ENCODE measurements around the gene CMTM3.

The CMTM3 gene

GRCh38 chr16:66585481-66586239, 18.8 kb upstream of the CMTM3 start:
- no peak for TF ChIP-seq CTCF (IDR thresholded peaks at IDR 0.05; ENCODE audit: low read length, missing control alignments)
- H3K4me3 ChIP-seq (replicated peaks; ENCODE audit: low read depth, low read length) = no peak overlapping the region
- no peak for DNase-seq (ENCODE audit: low read depth)

- no peak for TF ChIP-seq CTCF (IDR thresholded peaks at IDR 0.05; ENCODE audit: low read length, missing control alignments)
- no peak overlapping the region for H3K4me3 ChIP-seq (replicated peaks; ENCODE audit: low read depth, low read length)
- no peak for DNase-seq (ENCODE audit: low read depth)
Observed at GRCh38 chr16:66587881-66588600, 16.5 kb upstream of the CMTM3 start.

GRCh38 chr16:66588981-66589713, 15.4 kb upstream of the CMTM3 start:
- peak; percentile 42 for DNase-seq (ENCODE audit: low read depth)
- H3K4me3 ChIP-seq (replicated peaks; ENCODE audit: low read depth, low read length) = no peak overlapping the region
- peak; percentile 64 for TF ChIP-seq CTCF (IDR thresholded peaks at IDR 0.05; ENCODE audit: low read length, missing control alignments)

GRCh38 chr16:66590322-66590721, 14.2 kb upstream of the CMTM3 start:
- no peak for TF ChIP-seq CTCF (IDR thresholded peaks at IDR 0.05; ENCODE audit: low read length, missing control alignments)
- no peak for DNase-seq (ENCODE audit: low read depth)
- no peak overlapping the region for H3K4me3 ChIP-seq (replicated peaks; ENCODE audit: low read depth, low read length)

- no peak for TF ChIP-seq CTCF (IDR thresholded peaks at IDR 0.05; ENCODE audit: low read length, missing control alignments)
- H3K4me3 ChIP-seq (replicated peaks; ENCODE audit: low read depth, low read length) = no peak overlapping the region
- DNase-seq (ENCODE audit: low read depth) = no peak
Observed at GRCh38 chr16:66591018-66591417, 13.5 kb upstream of the CMTM3 start.

GRCh38 chr16:66592241-66592640, 12.3 kb upstream of the CMTM3 start:
- no peak for TF ChIP-seq CTCF (IDR thresholded peaks at IDR 0.05; ENCODE audit: low read length, missing control alignments)
- no peak overlapping the region for H3K4me3 ChIP-seq (replicated peaks; ENCODE audit: low read depth, low read length)

More at GRCh38 chr16:66592241-66592640, 12.3 kb upstream of the CMTM3 start:
- DNase-seq (ENCODE audit: low read depth) = no peak
